H1 (cell line): ENCODE data around the gene ZYG11B. TPM values are rescaled to one million over a fixed set of nuclear protein-coding genes. Genes with fewer than 3 reads are reported as not detected.

Experiments
- CTCF ChIA-PET: fragments of 300-600 bp; sonication (Branson Sonifier 250); formaldehyde crosslinking; loops from one replicate; lab custom pipeline; 2021; ENCODE audit not compliant: partially characterized antibody; lab: Charles Lee
- POLR2A ChIA-PET: fragments of 300-600 bp; sonication (Branson Sonifier 250); formaldehyde crosslinking; loops from one replicate; lab custom pipeline; 2021; ENCODE audit warnings: inconsistent platforms; ENCODE audit not compliant: partially characterized antibody; lab: Charles Lee
- DNase-seq, 2 experiments: peaks; one replicate each; pipeline versions ENCODE4 v3.0.0 to v3.0.0-alpha.2; 2010 to 2022; ENCODE audit warnings: low spot score in 2 of 2, low read depth in 1 of 2, mixed read lengths in 1 of 2
- FAIRE-seq: peaks from 2 replicates; lab custom pipeline; 2011; peaks lifted over from hg19 to GRCh38; lab: Jason Lieb, UNC
- H2AFZ ChIP-seq: 2 replicates; pipeline ENCODE4 v1.8.1; 2012; ENCODE audit warnings: low read length, inconsistent platforms
- H2AK5ac ChIP-seq: 2 replicates; pipeline ENCODE4 v1.6.1; 2013; ENCODE audit warnings: low read depth, low read length
- H2BK120ac ChIP-seq: replicated peaks from 2 replicates; pipeline ENCODE3; 2013; ENCODE audit warnings: low read depth, low read length, inconsistent platforms
- H2BK12ac ChIP-seq: 2 replicates; pipeline ENCODE4 v1.6.1; 2013; ENCODE audit warnings: low read depth, low read length
- H2BK15ac ChIP-seq: 2 replicates; pipeline ENCODE4 v1.6.1; 2013; ENCODE audit warnings: low read length
- H2BK20ac ChIP-seq: 2 replicates; pipeline ENCODE4 v1.6.1; 2013; ENCODE audit warnings: low read length
- H2BK5ac ChIP-seq: 2 replicates; pipeline ENCODE4 v1.6.1; 2013; ENCODE audit warnings: low read depth, low read length
- H3K14ac ChIP-seq: 2 replicates; pipeline ENCODE4 v1.6.1; 2013; ENCODE audit warnings: inconsistent platforms; ENCODE audit not compliant: insufficient read length
- H3K18ac ChIP-seq: 2 replicates; pipeline ENCODE4 v1.6.1; 2013; ENCODE audit warnings: low read length; ENCODE audit errors: extremely low read depth
- H3K23ac ChIP-seq: 2 replicates; pipeline ENCODE4 v1.6.1; 2013; ENCODE audit warnings: inconsistent platforms; ENCODE audit not compliant: insufficient read length
- H3K23me2 ChIP-seq: 2 replicates; pipeline ENCODE4 v1.6.1; 2013; ENCODE audit warnings: low read depth, low read length
- H3K27ac ChIP-seq: 2 replicates; pipeline ENCODE4 v1.6.1; 2011; ENCODE audit warnings: low read depth, low read length, inconsistent platforms
- H3K27me3 ChIP-seq, 4 experiments: replicated peaks in 1 of 4; 1 replicate in 1 of 4; 2 replicates in 3 of 4; pipeline versions ENCODE4 v1.6.1 to v1.8.1; 2011 to 2013; ENCODE audit warnings: low read length in 3 of 4, mild to moderate bottlenecking in 3 of 4, inconsistent platforms in 2 of 4, mixed read lengths in 2 of 4, moderate library complexity in 1 of 4; ENCODE audit not compliant: control insufficient read depth in 3 of 4, insufficient read depth in 3 of 4; ENCODE audit errors: extremely low read depth in 1 of 4
- H3K36me3 ChIP-seq, 4 experiments: 2 replicates each; pipeline versions ENCODE4 v1.6.1 to v1.8.1; 2011 to 2013; ENCODE audit warnings: mild to moderate bottlenecking in 4 of 4, low read length in 3 of 4, moderate library complexity in 2 of 4, control low read depth in 1 of 4, inconsistent platforms in 1 of 4; ENCODE audit not compliant: insufficient read depth in 4 of 4, control insufficient read depth in 2 of 4
- H3K4ac ChIP-seq: replicated peaks from 2 replicates; pipeline ENCODE3; 2013; ENCODE audit warnings: low read length, low read depth, mixed read lengths, inconsistent platforms; ENCODE audit not compliant: insufficient read length
- H3K4me1 ChIP-seq, 4 experiments: replicated peaks in 1 of 4; 1 replicate in 1 of 4; 2 replicates in 3 of 4; pipeline versions ENCODE4 v1.6.1 to v1.8.1; 2011 to 2013; ENCODE audit warnings: low read length in 3 of 4, inconsistent platforms in 2 of 4, mixed read lengths in 1 of 4; ENCODE audit not compliant: insufficient read depth in 4 of 4, control insufficient read depth in 3 of 4
- H3K4me2 ChIP-seq, 2 experiments: 2 replicates each; pipeline versions ENCODE4 v1.6.1 to v1.8.1; 2011 to 2013; ENCODE audit warnings: low read depth in 2 of 2, low read length in 2 of 2, control low read depth in 1 of 2, inconsistent platforms in 1 of 2, mild to moderate bottlenecking in 1 of 2; ENCODE audit not compliant: insufficient read depth in 1 of 2
- H3K4me3 ChIP-seq, 4 experiments: fragments of 200-600, 300-600 bp in 1 of 4; sonication (generic), shearing (Covaris generic), sonication (Bioruptor Twin) in 1 of 4; 2 replicates each; pipeline versions ENCODE4 v1.5.1 to v1.8.1; 2011 to 2016; ENCODE audit warnings: low read length in 4 of 4, low read depth in 3 of 4, control low read depth in 2 of 4, inconsistent platforms in 2 of 4, mild to moderate bottlenecking in 2 of 4, mixed read lengths in 1 of 4, moderate library complexity in 1 of 4; ENCODE audit not compliant: insufficient read depth in 2 of 4; ENCODE audit errors: extremely low read depth in 1 of 4
- H3K56ac ChIP-seq: replicated peaks from 2 replicates; pipeline ENCODE3; 2013; ENCODE audit warnings: low read depth, mild to moderate bottlenecking, mixed read lengths, low read length, inconsistent platforms; ENCODE audit not compliant: insufficient read length
- H3K79me1 ChIP-seq: 2 replicates; pipeline ENCODE4 v1.6.1; 2013; ENCODE audit warnings: low read depth, low read length, control low read depth
- H3K79me2 ChIP-seq, 2 experiments: 2 replicates each; pipeline versions ENCODE4 v1.6.1 to v1.8.1; 2012 to 2013; ENCODE audit warnings: low read length in 2 of 2, mild to moderate bottlenecking in 2 of 2, inconsistent platforms in 1 of 2; ENCODE audit not compliant: insufficient read depth in 2 of 2, control insufficient read depth in 1 of 2
- H3K9ac ChIP-seq, 4 experiments: replicated peaks in 1 of 4; 1 replicate in 1 of 4; 2 replicates in 3 of 4; pipeline versions ENCODE4 v1.6.1 to v1.8.1; 2011 to 2013; ENCODE audit warnings: low read depth in 3 of 4, low read length in 3 of 4, control low read depth in 2 of 4, mild to moderate bottlenecking in 2 of 4, moderate library complexity in 2 of 4, inconsistent platforms in 1 of 4; ENCODE audit errors: extremely low read depth in 1 of 4
- H3K9me3 ChIP-seq, 2 experiments: 2 replicates each; pipeline versions ENCODE4 v1.6.1 to v1.8.1; 2012 to 2013; ENCODE audit warnings: mild to moderate bottlenecking in 2 of 2, moderate library complexity in 2 of 2, control low read depth in 1 of 2, inconsistent platforms in 1 of 2, low read depth in 1 of 2, low read length in 1 of 2, mixed read lengths in 1 of 2; ENCODE audit not compliant: insufficient read depth in 2 of 2
- H4K20me1 ChIP-seq, 2 experiments: replicated peaks in 1 of 2; 2 replicates each; pipeline versions ENCODE3 to v1.8.1; 2011 to 2013; ENCODE audit warnings: inconsistent platforms in 2 of 2, low read length in 2 of 2, mild to moderate bottlenecking in 1 of 2; ENCODE audit not compliant: insufficient read depth in 2 of 2, control insufficient read depth in 1 of 2
- H4K5ac ChIP-seq: 2 replicates; pipeline ENCODE4 v1.6.1; 2013; ENCODE audit warnings: low read length, low read depth, mixed read lengths, inconsistent platforms; ENCODE audit not compliant: insufficient read length
- H4K8ac ChIP-seq: 2 replicates; pipeline ENCODE4 v1.8.0; 2013; ENCODE audit warnings: mild to moderate bottlenecking, moderate library complexity, low read length, inconsistent platforms; ENCODE audit not compliant: insufficient read depth; ENCODE audit errors: extremely low read depth
- H4K91ac ChIP-seq: replicated peaks from 2 replicates; pipeline ENCODE3; 2013; ENCODE audit warnings: low read length, mixed read lengths, inconsistent platforms; ENCODE audit not compliant: insufficient read length
- BCL11A ChIP-seq, 2 experiments: IDR thresholded peaks; one replicate each; pipeline ENCODE4 v1.6.1; 2011; ENCODE audit warnings: low read depth in 2 of 2, low read length in 2 of 2, mild to moderate bottlenecking in 2 of 2
- EZH2 ChIP-seq: fragments of 200-600 bp; sonication (generic); IDR thresholded peaks from 2 replicates; pipeline ENCODE4 v1.7.1; 2012; ENCODE audit warnings: low read depth, mild to moderate bottlenecking, moderate library complexity, low read length, inconsistent platforms; ENCODE audit not compliant: severe bottlenecking
- HDAC6 ChIP-seq: IDR thresholded peaks from one replicate; pipeline ENCODE4 v1.7.1; 2012; ENCODE audit warnings: low read depth, mild to moderate bottlenecking, inconsistent platforms, low read length, moderate library complexity
- NRF1 ChIP-seq: IDR thresholded peaks from 2 replicates; pipeline ENCODE4 v1.6.1; 2011; ENCODE audit warnings: mild to moderate bottlenecking, low read depth, low read length, improper control_type of control experiment
- POLR2A ChIP-seq, 2 experiments: IDR thresholded peaks; 1 replicate in 1 of 2; 2 replicates in 1 of 2; pipeline ENCODE4 v1.6.1; 2011; ENCODE audit warnings: low read depth in 2 of 2, low read length in 2 of 2, mild to moderate bottlenecking in 2 of 2; ENCODE audit errors: control extremely low read depth in 1 of 2
- WGBS, 2 experiments: shearing (Covaris generic) in 1 of 2; methylation state at CpG; one replicate each; pipeline versions ENCODE4 v1.1.6 to v1.1.7; 2013 to 2015; ENCODE audit warnings: low lambda C conversion rate in 2 of 2, mixed read lengths in 2 of 2, inconsistent platforms in 1 of 2, low coverage in 1 of 2, missing lambda C conversion rate in 1 of 2; ENCODE audit not compliant: insufficient replicate concordance in 2 of 2, insufficient coverage in 1 of 2, insufficient read length in 1 of 2; ENCODE audit errors: extremely low coverage in 1 of 2, missing lambda C conversion rate in 1 of 2; 5-methylcytosine and 5-hydroxymethylcytosine counted together
- polyA plus RNA-seq, 7 experiments: library from polyadenylated mRNA; depleted of rRNA in 3 of 7; stranded (reverse) in 5 of 7; unstranded in 2 of 7; fragments of >200 nt in 5 of 7; fragments of 200-250 nt in 2 of 7; gene quantifications; 1 replicate in 5 of 7; 2 replicates in 1 of 7; 4 replicates in 1 of 7; pipeline versions ENCODE4 v1.2.1 to v1.2.3, GENCODE V29; 2011 to 2013; ENCODE audit warnings: missing spikeins in 2 of 7, mixed read lengths in 2 of 7
- total RNA-seq: library from RNA; stranded (reverse); fragmentation: NEBNext Ultra II Directional; extraction: Animal tissue kit (Norgen Biotek cat#: 25700); gene quantifications from 2 replicates; pipeline ENCODE4 v1.2.1, GENCODE V29; 2021

The ZYG11B gene
- total and polyA plus RNA-seq, 2 of the 8 experiments (the other 6 are each of a cell fraction or from before 2014, with no cell fraction given), result 4.4 to 20.9 TPM

DNA sequence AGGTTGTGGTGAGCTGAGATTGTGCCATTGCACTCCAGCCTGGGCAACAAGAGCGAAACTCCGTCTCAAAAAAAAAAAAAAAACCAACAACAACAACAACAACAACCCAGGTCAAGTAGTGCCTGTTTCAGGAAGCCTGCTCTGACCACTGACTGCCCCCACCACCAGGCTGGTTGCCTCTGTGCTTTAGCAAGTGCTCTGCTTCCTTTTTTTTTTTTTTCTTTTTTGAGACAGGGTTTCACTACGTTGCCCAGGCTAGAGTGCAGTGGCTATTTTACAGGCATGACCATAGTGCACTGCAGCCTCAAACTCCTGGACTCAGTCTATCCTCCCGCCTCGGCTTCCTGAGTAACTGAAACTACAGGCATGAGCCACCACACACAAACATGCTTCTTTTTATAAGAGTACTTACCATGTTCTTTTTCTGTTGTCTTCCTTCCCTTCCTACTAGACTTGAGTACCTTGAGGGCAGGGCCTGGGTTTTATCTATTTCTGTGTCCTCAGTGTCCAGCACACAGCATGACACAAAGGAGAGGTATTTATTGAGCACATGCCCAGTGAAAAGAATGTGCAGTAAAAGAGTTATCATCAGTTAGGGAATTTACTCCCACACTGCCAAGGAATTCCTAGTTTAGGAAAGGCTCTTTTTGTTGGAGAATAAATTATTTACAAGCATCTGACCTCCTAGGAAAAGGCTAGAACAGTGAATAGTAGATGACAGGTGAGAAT, 18.2 kb upstream of the ZYG11B start:
- H3K36me3 ChIP-seq, result no peaks in the 10 kb centered on the region
- DNase-seq, result no peak
- H3K9ac ChIP-seq, result no peak overlapping the region
- H2BK120ac ChIP-seq, result no peak overlapping the region
- H2AK5ac ChIP-seq, result no peak overlapping the region
- TF ChIP-seq HDAC6 (no peak), BCL11A (IDR thresholded peaks at IDR 0.05; ENCODE audit: low read depth in 2 of 2, low read length in 2 of 2) (no peak), NRF1 (no peak), POLR2A (IDR thresholded peaks at IDR 0.05; ENCODE audit: control extremely low read depth in 1 of 2, low read depth in 2 of 2, low read length in 2 of 2) (no peak), EZH2 (no peak)
- no peak overlapping the region for H3K4me3 ChIP-seq
- POLR2A ChIA-PET, result interaction anchor here (1.0 kb wide), 1 partner anchor 41 kb away, joined by 3 read pairs; no protein-coding TSS in a partner anchor
- H3K4me2 ChIP-seq, result no peak overlapping the region
- H3K79me1 ChIP-seq, result no peaks in the 10 kb centered on the region
- H2AFZ ChIP-seq, result no peak overlapping the region
- H3K4ac ChIP-seq, result no peak overlapping the region
- no peak overlapping the region for H3K27ac ChIP-seq
- 90% methylated on average over 5 of the region's 5 CpGs; no CpG with 5 or more reads in 1 of the 2 experiments for WGBS, 2 experiments
- H3K56ac ChIP-seq, result no peak overlapping the region
- no peak overlapping the region for H2BK20ac ChIP-seq
- no peak overlapping the region for H2BK12ac ChIP-seq
- no peak overlapping the region for H3K23ac ChIP-seq
- no peaks in the 10 kb centered on the region for H4K20me1 ChIP-seq
- H3K23me2 ChIP-seq, result peaks cover 3% of the 10 kb centered on the region; the same call in 1 of the 2 replicates
- H3K14ac ChIP-seq, result no peak overlapping the region
- no peaks in the 10 kb centered on the region for H3K9me3 ChIP-seq
- no peaks in the 10 kb centered on the region for H3K79me2 ChIP-seq
- no peak overlapping the region for H3K18ac ChIP-seq
- no peak for FAIRE-seq
- H4K5ac ChIP-seq, result no peak overlapping the region
- H4K8ac ChIP-seq, result no peak overlapping the region
- no peak overlapping the region for H2BK15ac ChIP-seq
- H2BK5ac ChIP-seq, result no peak overlapping the region
- no peaks in the 10 kb centered on the region for H3K27me3 ChIP-seq
- H3K4me1 ChIP-seq, result peaks cover 0 to 3% (median 0%) of the 10 kb centered on the region in 4 experiments; a peak in 1 of 7 replicates
- CTCF ChIA-PET, result no interaction called here
- H4K91ac ChIP-seq, result no peak overlapping the region
